SKM-1 (cell line): ENCODE measurements around the gene SPACA7.
"Not testable (repeated sequence)": the region's sequence is repeated elsewhere in the genome, so short reads cannot be mapped to it uniquely, and the experiment has no call there.

ENCODE experiments used
- DNase-seq: peaks from one replicate; lab custom pipeline; 2025; ENCODE audit not compliant: unreplicated experiment; lab: John Stamatoyannopoulos, UW

SPACA7 gene

DNA sequence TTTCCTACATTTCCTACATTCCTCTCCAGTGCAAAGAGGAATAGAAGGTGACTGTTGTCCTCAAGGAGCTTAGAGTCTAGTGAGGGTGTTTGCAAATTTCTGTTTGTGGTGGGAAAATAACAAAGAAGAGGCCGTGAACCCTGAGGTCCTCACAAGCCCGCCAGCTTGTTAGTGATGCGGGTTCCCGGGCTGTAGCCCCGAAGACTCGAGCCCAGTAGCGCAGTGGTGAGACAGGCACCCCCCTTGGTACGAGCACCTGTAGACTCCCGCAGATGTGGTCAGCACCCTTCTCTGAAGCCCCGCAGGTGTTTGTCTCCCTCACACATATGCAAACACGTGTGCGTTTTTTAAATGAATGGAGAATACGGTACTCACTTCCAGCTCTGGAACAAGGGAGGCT, 26.5 kb upstream of the SPACA7 start:
- no peak for DNase-seq

DNA sequence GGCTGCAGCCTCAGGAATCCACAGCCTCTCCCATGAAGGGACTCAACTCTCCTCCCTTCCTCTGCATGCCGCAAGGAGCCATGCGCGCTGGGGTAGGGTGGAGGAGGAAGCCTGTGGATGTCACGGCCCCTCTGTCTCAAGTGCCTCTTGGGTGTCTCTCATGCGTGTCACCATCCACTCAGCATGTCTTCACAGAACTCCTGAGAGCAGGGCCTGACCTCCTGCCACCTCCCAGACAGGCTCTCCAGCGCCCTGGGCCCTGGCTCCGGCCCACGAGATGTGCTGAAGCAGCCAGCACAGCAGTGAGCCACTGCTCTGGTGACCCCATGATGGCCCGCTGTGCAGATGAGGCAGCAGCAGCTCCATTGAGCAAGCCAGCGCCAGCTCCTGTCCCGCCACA, 25.9 kb upstream of the SPACA7 start:
- no peak for DNase-seq

DNA sequence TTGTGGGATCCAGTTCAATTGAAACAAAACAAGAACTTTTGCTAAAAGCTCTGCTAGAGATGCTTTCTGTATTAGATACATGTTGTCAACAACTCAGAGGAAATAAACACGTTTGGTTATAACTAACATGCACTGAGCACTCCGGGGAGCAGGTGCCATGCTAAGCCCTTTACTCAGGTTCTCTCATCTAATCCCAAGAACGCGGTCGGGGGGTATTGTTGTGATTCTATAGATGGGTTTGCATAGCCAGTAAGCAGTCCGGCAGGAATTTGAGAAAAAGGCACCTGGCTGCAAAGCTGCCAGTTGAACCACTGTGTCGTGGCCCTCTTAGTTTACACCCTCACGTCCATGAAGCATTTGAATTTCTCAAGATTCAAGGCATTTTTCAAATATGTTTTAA, 24.3 kb upstream of the SPACA7 start:
- no peak for DNase-seq

DNA sequence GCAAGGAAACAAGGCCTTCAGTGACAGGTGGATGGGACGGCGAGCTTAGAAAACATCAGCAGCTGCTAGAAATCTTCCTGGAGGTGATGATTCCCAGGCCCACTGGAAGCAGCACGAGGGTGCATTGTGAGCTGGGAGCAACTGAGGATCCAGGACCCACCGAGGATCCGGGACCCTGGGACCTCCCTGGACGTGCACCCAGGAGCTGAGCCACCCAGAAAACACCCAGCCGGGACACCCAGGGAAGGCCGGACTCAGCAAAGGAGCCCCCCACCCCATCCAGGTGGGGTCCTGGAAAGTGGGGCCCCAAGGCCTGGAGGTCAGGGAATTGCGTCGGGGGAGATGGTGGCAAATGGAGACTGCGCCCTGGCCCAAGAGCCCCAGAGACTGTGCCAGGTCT, 22.3 kb upstream of the SPACA7 start:
- DNase-seq: no peak

DNA sequence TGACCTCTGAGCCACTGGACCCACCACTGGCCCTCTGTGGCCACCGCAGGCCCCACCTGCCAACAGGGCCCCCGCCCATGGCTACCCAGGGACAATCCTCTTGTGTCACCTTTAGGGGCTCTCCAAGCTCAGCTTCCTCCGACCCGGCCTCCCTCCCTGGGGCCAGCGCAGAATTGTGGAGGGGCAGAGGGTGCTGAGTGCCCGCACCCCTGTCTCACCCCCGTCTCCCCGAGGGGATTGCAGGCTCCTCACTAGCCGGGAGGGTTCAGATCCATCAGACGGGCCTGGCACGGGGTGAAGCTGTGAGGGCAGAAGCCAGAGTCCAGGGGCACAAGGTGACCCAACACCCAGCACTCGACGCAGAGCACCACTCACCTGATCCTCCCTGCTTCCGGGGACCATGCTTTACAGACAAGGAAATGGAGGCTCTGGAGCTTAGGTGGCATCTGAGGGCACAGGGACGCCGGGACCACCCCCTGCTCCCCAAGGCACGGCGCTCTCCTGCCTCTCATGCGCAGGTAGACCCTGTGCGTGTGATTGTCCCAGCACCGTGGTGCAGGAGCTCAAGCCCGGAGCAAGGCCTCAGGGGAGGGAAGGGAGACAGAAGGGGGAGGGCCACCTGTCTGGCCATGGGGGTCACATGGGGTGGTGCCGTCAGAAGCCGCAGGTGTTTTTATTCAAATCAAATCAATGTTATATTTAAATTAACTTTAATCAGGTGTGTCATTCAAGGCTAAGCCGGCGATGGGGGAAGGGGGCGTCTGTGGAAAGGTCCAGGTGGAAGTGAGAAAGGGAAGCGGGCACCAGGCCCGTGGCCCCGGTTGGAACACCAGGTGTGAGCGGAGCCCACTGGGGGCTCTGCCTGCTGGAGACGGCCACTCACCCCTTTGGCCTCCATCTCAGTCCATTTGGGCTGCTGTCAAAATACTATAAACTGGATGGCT, 21.6 kb upstream of the SPACA7 start:
- DNase-seq: no peak

DNA sequence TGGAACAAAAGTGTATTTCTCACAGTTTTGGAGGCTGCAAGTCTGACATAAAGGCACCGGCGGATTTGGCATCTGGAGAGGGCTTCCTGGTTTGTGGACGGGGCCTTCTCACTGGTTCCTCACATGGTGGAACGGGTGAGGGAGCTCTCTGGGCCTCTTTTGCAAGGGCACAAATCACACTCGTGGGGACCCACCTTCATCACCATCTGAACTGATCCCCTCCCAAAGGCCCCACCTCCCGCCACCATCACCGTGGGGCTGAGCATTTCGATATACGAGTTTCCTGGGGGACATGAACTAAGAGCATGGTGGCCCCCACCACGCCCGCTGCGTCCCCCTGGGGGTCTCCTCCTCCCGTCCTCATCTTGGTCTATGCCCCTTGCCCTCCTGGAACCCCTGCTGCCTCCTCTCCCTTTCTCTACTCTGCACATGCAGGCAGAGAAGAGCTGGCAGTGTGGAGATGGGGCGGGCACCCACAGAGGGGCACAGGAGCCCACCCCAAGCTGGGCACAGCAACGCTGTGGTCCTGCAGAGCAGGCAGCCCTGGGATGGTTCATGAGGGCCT, 20.8 kb upstream of the SPACA7 start:
- no peak for DNase-seq

DNA sequence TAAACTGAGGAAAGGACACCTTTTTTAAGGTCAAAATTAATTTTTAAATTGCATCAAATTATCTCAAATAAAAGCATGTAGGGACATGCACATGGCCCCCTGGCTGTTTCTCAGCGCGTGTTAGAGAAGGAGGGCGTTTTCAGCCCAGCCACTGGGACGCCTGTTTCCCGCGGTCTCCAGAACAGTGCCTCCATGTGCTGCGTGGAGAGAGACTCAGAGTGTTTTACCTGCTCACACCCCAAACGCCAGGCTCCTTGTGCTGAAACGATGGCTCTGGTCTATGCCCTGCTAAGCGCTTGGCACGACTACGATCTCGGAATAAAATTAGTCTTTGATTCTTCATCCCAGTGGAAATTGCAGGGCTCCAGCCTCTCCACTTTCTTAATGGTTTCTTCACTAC, 20.0 kb upstream of the SPACA7 start:
- no peak for DNase-seq

DNA sequence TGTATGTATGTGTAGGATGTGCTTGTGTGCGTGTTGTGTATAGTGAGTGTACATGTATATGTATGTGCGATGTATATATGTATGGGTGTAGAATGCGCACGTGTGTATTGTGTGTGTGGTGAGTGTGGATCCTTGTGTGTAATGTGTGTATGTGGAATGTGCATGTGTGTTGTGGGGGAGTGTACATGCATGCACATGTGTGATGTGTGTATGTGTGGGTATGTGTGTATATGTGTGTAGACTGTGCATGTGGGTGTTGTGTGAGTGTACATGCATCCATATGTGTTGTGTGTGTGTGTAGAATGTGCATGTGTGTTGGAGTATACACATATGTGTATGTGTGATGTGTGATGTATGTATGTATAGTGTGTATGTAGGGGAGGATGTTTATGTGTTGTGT, 18.0 kb upstream of the SPACA7 start:
- no peak for DNase-seq

DNA sequence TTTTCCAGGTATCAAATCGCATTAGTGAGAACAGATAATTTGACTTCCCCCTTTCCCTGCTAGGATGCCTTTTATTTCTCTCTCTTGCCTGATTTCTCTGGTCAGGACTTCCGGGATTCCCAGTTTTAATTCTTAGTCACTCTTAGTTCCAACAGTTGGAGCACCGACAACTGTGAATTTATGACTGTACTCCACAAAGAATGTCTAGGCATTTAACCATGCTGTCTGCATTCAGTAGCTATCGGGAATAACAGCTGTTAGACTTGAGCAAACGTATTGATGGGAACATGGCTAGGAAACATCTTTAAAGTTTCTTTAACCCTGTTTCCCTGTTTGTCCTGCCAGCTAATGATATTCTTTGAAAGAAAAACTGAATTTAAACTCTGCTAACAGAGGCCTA, 14.1 kb upstream of the SPACA7 start:
- no peak for DNase-seq

DNA sequence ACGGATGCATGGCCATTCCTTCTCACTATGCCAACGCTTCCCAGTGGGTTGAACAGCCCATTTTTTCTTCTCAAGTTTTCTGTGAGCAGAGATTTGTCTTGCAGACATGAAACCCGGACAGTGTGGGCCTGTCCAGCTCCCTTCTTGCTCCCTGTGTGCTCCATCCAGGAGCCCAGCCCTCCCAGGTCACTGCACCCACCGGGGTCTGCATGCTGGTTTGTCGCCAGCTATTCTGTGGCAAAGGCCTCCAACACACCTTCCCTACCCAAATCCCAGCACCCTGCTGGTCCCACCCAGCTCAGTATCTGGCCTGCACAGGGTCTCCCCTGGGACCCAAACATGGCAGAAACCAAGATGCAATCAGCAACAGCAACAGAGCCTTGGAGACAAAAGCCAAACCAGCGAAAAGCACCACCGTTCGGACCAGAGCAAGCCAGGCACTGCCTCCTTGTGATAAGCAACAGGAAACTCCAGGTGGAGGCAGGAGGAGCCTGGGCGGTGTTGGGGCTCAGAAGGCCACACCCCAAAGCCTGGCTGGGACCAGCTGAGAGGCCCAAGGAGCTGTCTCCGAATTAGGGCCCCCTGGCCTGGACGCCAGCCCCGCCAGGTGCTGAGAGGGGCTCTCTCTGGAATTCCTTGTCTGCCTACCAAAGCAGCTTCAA, 12.2 kb upstream of the SPACA7 start:
- DNase-seq: no peak

DNA sequence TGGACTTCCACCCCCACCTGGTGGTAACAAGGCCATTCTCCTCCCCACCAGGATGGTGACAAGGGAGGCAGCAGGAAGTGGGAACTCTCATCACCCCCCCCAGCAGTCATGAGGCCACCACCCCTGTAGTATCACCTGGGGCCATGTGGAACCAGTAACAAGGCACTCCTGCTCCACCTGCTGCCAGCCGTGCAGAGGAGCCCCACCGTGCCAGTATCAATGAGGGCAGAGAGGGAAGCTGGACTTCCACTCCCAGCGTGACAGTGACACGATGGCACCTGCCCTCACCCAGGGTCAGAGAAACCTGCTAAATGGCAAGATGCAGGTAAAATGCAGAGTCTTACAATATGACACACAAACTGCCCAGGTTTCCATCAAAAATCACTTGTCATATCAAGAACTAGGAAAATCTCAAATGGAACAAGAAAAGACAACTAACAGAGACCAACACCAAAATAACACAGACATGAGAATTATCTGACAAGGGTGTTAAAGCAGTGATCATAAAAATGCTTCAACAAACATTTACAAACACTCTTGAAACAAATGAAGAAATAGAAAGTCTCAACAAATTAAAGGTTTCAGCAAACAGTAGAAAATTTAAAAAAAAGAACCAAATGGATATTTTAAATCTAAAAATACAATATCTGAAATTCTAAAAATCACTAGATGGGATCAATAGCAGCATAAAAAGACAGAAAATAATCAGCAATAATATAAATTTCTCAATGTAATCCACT, 9.1 kb upstream of the SPACA7 start:
- no peak for DNase-seq

DNA sequence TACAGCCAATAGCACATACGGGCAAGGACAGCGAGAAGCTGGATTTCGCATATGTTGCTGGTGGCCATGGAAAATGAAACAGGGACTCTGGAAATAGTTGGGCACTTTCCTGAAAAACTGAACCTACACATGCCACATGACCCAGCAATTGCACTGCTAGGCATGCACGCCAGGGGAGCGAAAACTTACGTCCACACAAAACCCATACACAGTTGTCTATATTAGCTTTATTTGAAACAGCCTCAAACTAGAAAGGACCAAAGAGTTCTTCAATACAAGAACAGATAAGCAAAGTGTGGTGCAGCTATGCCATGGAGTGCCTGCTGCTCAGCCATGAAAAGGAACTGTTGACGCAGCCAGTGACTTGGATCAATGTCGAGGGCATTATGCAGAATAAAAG, 7.3 kb upstream of the SPACA7 start:
- DNase-seq: no peak

DNA sequence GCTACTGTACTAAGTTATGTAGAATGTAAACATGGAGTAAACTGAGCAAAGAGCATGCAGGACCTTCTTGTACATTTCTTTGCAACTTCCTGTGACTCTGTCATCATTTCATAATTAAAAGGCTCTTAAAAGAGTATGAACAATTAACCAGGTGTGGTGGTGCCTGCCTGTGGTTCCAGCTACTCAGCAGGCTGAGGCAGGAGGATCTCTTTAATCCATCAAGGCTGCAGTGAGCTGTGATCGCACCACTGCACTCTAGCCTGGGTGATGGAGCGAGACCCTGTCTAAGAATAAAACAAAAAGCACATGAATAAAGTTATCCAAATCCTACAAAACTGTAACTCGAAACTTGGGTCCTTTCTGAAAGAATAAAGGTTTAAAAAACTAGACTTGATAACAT, 5.8 kb upstream of the SPACA7 start:
- DNase-seq: no peak

DNA sequence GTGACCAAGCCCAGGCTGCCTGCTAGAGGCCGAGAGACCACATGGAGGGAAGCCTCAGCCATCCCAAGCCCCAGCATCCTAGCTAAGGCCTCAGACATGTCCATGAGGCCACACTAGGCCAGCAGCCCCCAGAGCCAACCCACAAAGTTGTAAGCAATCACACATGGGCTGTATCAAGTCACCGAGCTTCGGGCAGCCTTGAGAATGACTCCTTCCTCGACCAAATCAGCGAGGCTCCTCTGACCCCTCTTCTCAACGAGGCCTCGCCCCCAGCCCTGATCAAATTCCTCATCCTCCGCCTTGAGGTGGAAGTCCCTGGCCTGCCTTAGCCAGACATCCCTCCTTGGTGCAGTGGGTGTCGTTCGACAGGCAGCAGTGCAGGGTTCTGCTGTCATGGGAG, 1.9 kb upstream of the SPACA7 start:
- no peak for DNase-seq

DNA sequence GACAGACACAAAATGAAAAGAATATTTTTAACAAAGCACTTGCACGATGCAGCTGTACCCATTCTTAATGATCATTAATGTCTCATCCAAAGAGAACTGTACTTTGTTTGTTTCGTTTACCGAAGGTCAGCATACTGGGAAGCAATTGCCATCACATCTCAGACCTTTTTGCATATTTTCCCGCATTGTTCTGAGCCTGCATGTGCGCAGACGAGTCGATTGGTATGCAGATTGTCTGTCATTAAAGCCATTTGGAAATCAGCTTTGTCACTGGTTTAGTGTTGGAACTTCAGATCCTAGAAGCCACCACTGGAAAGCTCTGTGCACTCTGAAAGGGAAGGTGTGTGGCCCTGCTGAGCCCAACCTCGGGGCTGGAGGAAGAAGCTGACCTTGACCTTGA, 15.6 kb downstream of the SPACA7 start:
- no peak for DNase-seq

DNA sequence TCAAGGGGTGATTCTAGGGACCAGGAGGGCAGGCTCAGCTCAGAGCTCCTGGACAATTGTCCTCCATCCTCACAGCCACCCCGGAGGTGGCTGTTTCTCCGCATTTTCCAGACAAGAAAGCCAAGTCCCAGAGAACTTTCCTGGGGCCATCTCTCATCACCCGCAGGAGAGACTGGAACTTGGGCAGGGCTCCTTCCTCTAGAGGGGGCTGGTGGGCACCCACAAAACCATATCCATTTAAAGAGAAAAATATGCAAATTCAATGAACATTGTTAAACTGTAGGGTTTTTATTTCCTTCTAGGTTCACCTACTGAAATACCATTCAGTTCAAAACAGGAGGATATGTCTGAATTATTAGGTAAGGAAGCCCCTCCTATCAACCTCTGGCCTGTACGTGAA, 16.6 kb downstream of the SPACA7 start:
- no peak for DNase-seq

DNA sequence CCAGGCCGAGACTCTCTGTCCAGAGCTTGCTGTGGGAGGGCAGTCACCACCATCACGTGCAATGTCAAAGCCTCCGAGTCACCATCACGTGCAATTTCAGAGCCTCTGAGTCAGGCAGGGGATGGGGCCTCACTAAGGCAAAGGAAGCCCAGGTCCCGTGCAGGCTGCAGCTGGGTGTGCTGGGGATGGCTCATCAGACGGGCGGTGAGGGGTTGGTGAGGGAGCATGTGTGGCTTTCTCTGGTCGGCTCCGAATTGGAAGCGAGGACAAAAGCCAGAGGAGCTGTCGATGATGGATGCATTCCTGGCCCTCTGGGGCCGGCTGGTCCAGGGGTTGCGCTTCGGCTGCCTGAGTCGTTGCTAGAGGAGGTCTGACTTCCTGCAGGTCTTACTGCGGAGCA, 18.9 kb downstream of the SPACA7 start:
- not testable (repeated sequence) for DNase-seq

DNA sequence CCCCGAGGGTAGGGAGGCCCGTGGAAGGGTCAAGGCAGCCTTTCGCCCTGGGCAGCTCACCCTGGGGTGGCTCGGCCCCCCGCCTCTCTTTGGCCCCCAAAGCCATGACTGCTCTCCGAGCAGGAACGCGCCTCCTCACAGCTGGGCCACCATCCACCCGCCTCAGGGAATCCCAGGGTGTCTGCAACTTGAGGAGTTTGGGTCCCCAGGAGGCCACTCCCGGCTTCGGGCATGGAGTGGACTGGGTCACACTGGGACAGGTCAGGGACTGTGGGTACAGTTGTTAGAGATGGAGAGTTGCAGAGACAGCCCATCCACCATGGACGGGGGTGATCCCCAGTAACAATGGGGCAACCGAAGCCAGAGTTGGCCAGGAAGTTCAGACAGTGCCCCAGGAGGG, 19.8 kb downstream of the SPACA7 start:
- not testable (repeated sequence) for DNase-seq

DNA sequence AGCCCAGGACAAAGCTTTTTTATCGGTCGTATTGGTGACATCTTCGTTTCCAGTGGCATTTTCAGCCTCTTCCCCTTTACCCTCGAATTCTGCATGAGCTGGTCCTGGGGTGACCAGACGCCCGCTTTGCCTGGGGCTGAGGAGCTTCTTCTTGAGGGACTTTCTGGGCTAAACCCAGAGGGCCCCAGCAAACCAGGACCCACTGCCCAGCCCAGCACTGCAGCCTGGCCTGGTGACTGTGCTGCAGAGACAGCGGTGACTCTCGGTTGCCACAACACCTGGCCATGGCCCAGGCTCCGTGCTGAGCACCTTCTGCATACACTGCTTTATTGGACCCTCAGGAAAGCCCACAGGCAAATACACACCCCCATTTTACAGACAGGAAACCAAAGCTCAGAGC, 21.0 kb downstream of the SPACA7 start:
- DNase-seq: no peak

DNA sequence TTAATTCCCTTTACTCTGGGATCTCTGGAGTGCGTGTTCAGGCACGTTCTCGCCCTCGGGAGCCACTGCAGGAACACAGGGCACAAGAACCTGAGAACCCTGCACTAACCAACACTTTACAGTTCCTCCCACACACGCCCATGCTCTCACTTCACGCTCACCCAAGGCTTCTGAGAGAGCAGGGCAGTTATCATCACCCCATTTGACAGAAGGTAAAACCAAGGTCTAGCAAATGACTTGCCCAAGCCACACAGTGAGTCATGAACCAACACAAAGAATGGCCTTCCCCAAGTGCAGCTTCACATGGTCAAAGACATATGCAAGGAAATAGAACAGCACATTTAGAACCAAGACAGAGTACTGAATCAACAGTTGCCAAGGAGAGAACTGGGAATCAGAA, 22.2 kb downstream of the SPACA7 start:
- DNase-seq: not testable (repeated sequence)

DNA sequence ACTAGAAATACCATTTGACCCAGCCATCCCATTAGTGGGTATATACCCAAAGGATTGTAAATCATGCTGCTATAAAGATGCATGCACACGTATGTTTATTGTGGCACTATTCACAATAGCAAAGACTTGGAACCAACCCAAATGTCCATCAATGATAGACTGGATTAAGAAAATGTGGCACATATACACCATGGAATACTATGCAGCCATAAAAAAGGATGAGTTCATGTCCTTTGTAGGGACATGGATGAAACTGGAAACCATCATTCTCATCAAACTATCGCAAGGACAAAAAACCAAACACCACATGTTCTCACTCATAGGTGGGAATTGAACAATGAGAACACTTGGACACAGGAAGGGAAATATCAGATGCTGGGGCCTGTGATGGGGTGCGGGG, 33.7 kb downstream of the SPACA7 start:
- not testable (repeated sequence) for DNase-seq

DNA sequence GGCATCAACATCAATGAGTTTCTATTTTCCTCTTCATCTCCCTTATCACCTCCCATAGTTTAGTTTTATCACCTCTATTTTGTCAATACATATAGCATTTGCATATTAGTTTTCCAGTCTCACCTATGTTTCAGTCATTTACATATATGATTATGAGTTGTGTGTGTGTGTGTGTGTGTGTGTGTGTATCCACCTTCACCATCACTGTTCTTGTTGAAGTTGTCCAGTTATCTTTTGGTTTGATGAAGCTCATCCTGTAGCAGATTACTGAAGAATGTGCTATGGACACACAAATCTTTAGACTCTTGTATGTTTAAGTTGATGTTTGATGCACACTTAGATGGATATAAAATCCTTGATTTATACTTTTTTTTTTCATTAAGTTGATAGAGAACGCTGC, 40.5 kb downstream of the SPACA7 start:
- no peak for DNase-seq
